ENCODE results near the gene ANLN. TPM values are rescaled to one million over a fixed set of nuclear protein-coding genes. Genes with fewer than 3 reads are reported as not detected.

Gene ANLN
- total RNA-seq, 1 experiment from 2014 or later, result 81.1 TPM

GRCh38 chr7:36379831-36380504, 9.7 kb upstream of the ANLN start:
- peaks cover 11% of the 10 kb centered on the region for H3K27me3 Mint-ChIP-seq (ENCODE audit: low read depth)
- ATAC-seq (no peak), DNase-seq (ENCODE audit: low spot score) (no peak)
- H3K9me3 Mint-ChIP-seq, result peaks cover 13% of the 10 kb centered on the region
- ChIA-PET POLR2A (no interaction called here), CTCF (no interaction called here)
- no peak overlapping the region for H3K4me3 Mint-ChIP-seq
- TF ChIP-seq IRF2 (CRISPR knock-in tag; IDR thresholded peaks at IDR 0.05; ENCODE audit: borderline replicate concordance, low read depth) (no peak), E2F1 (CRISPR knock-in tag; IDR thresholded peaks at IDR 0.05) (no peak), NFE2L1 (CRISPR knock-in tag; IDR thresholded peaks at IDR 0.05) (no peak), ZNF416 (CRISPR knock-in tag; IDR thresholded peaks at IDR 0.05) (no peak), JUN (CRISPR knock-in tag; IDR thresholded peaks at IDR 0.05) (no peak), ZNF423 (CRISPR knock-in tag; IDR thresholded peaks at IDR 0.05) (no peak), TCF7 (CRISPR knock-in tag; IDR thresholded peaks at IDR 0.05; ENCODE audit: low read depth) (no peak), AR (CRISPR knock-in tag; IDR thresholded peaks at IDR 0.05) (no peak), SOX15 (CRISPR knock-in tag; IDR thresholded peaks at IDR 0.05) (no peak), ESRRA (CRISPR knock-in tag; IDR thresholded peaks at IDR 0.05; ENCODE audit: borderline replicate concordance) (no peak), MXD4 (CRISPR knock-in tag; IDR thresholded peaks at IDR 0.05; ENCODE audit: borderline replicate concordance) (no peak), GTF2I (CRISPR knock-in tag; conservative IDR thresholded peaks at IDR 0.05) (no peak), NR2C2 (CRISPR knock-in tag; IDR thresholded peaks at IDR 0.05) (no peak), ZNF263 (CRISPR knock-in tag; IDR thresholded peaks at IDR 0.05; ENCODE audit: low read depth) (no peak)
- TF ChIP-seq, protein P1, sequence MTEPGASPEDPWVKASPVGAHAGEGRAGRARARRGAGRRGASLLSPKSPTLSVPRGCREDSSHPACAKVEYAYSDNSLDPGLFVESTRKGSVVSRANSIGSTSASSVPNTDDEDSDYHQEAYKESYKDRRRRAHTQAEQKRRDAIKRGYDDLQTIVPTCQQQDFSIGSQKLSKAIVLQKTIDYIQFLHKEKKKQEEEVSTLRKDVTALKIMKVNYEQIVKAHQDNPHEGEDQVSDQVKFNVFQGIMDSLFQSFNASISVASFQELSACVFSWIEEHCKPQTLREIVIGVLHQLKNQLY (CRISPR knock-in tag; IDR thresholded peaks at IDR 0.05), result no peak
- TF ChIP-seq, protein P2, sequence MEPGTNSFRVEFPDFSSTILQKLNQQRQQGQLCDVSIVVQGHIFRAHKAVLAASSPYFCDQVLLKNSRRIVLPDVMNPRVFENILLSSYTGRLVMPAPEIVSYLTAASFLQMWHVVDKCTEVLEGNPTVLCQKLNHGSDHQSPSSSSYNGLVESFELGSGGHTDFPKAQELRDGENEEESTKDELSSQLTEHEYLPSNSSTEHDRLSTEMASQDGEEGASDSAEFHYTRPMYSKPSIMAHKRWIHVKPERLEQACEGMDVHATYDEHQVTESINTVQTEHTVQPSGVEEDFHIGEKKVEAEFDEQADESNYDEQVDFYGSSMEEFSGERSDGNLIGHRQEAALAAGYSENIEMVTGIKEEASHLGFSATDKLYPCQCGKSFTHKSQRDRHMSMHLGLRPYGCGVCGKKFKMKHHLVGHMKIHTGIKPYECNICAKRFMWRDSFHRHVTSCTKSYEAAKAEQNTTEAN (CRISPR knock-in tag; IDR thresholded peaks at IDR 0.05), result no peak
- TF ChIP-seq, protein P3, sequence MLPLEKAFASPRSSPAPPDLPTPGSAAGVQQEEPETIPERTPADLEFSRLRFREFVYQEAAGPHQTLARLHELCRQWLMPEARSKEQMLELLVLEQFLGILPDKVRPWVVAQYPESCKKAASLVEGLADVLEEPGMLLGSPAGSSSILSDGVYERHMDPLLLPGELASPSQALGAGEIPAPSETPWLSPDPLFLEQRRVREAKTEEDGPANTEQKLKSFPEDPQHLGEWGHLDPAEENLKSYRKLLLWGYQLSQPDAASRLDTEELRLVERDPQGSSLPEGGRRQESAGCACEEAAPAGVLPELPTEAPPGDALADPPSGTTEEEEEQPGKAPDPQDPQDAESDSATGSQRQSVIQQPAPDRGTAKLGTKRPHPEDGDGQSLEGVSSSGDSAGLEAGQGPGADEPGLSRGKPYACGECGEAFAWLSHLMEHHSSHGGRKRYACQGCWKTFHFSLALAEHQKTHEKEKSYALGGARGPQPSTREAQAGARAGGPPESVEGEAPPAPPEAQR (CRISPR knock-in tag; IDR thresholded peaks at IDR 0.05), result no peak
- TF ChIP-seq, protein P4, sequence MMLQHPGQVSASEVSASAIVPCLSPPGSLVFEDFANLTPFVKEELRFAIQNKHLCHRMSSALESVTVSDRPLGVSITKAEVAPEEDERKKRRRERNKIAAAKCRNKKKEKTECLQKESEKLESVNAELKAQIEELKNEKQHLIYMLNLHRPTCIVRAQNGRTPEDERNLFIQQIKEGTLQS (CRISPR knock-in tag; conservative IDR thresholded peaks at IDR 0.05), result no peak
- TF ChIP-seq, protein P5, sequence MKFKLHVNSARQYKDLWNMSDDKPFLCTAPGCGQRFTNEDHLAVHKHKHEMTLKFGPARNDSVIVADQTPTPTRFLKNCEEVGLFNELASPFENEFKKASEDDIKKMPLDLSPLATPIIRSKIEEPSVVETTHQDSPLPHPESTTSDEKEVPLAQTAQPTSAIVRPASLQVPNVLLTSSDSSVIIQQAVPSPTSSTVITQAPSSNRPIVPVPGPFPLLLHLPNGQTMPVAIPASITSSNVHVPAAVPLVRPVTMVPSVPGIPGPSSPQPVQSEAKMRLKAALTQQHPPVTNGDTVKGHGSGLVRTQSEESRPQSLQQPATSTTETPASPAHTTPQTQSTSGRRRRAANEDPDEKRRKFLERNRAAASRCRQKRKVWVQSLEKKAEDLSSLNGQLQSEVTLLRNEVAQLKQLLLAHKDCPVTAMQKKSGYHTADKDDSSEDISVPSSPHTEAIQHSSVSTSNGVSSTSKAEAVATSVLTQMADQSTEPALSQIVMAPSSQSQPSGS (CRISPR knock-in tag; IDR thresholded peaks at IDR 0.05; ENCODE audit: borderline replicate concordance, low read depth), result no peak
- TF ChIP-seq, protein P6, sequence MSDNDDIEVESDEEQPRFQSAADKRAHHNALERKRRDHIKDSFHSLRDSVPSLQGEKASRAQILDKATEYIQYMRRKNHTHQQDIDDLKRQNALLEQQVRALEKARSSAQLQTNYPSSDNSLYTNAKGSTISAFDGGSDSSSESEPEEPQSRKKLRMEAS (CRISPR knock-in tag; IDR thresholded peaks at IDR 0.05), result no peak
- peaks cover 6% of the 10 kb centered on the region for H3K36me3 Mint-ChIP-seq
- H3K27ac Mint-ChIP-seq, result no peak overlapping the region
- H3K4me1 Mint-ChIP-seq, result no peaks in the 10 kb centered on the region

Measured in WTC11 (cell line).